Activated CD4-positive, alpha-beta T cell treated with anti-CD3 and anti-CD28 coated beads, Interleukin-2, Interleukin-6, amounts not matched to agents 100 ng/mL and 50 ng/mL, durations not matched to agents 16 hours and 8 hours (primary cell): ENCODE measurements around the gene TRAFD1.

Experiments used
- DNase-seq: peaks from one replicate; pipeline ENCODE4 v3.0.0-alpha.2; 2020

TRAFD1 gene

GRCh38 chr12:112179916-112180315 lies 54.6 kb downstream of the TRAFD1 start:
- no peak for DNase-seq

DNA sequence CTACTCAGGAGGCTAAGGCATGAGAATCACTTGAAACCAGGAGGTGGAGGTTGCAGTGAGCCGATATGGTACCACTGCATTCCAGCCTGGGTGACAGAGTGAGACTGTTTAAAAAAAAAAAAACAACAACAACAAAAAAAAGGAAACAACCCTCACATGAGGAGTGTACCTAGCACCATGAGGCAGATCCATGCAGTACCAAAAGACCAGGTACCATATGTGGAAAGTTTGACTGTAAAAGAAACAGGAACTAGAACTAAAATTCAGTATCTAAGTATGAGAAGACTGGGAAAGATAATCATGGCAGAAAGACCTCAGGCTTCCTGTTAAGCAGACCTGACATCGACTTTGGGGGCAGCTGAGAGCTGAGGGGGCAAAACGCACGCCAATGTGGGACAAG lies 55.1 kb downstream of the TRAFD1 start:
- no peak for DNase-seq

GRCh38 chr12:112182499-112182898 lies 57.1 kb downstream of the TRAFD1 start:
- DNase-seq = no peak

DNA sequence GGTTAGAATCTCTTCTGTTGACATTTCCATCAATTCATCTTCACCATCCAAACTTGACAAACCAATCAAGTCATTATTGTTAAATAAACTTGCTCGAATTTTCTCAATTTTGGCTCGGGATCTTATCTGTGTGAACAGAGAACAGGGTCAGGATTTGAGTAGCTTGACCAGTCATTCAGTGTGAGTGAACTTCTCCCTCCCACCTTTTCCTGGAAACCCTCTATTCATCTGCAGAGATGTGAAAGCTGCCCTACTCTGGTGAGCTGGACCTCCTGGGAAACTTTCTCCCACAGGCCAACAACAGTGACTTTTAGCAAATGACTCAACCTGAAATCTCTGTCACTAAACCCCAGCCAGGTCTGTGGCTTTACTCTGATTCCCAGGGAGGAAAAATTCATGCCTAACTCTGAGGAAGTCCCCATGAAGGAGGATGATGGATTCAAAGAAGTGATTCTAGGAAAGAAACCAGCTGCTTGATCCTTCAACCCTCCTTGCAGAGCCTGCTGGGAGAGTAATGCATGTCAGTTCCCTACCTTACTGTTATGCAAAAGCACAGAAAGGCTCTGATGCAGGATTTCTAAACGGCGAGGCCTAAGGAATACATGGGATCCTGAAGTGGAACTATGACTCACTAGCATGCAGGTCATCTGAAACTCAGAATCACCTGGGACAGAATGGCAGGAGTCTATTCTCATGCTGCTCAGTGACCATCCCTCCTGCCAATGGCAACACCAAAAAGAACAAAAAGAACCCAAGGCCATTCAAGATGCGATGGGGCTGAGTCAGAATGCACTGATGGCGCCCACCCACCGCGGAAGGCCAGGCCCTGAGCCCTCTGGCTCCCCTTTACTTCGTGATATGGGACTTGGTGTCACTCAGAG lies 58.0 kb downstream of the TRAFD1 start:
- peak; percentile 71 for DNase-seq

- DNase-seq = no peak
Observed at GRCh38 chr12:112184056-112184887, 58.9 kb downstream of the TRAFD1 start.

- no peak for DNase-seq
Observed at GRCh38 chr12:112185093-112185923, 59.9 kb downstream of the TRAFD1 start.

DNA sequence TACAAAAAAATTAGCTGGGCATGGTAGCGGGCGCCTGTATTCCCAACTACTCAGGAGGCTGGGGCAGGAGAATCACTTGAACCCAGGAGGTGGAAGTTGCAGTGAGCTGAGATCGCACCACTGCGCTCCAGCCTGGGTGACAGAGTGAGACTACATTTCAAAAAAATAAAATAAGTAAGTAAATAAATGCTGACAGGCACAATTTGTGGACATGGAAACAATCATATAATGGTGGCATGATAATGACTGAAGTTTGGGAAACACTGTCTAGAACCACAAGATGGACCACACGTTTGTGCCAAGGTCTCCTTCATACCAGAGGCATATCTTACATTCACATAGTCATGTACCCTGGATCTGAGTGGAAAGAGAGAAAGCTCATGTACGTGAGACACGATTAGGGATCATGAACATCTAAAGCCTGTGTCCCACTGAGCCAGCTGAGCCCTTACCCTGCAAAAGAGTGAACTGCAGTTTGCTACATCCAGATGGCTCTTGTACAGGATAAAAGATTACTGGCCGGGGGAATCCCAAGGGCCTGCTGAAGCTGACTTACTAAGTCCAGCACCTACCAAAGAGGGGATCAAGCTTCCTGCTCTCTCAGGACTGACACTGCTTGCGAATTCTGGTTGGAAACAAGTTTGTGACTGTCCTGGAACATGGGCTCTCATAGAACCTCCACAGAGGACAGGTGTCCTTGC lies 62.9 kb downstream of the TRAFD1 start:
- DNase-seq = no peak

DNA sequence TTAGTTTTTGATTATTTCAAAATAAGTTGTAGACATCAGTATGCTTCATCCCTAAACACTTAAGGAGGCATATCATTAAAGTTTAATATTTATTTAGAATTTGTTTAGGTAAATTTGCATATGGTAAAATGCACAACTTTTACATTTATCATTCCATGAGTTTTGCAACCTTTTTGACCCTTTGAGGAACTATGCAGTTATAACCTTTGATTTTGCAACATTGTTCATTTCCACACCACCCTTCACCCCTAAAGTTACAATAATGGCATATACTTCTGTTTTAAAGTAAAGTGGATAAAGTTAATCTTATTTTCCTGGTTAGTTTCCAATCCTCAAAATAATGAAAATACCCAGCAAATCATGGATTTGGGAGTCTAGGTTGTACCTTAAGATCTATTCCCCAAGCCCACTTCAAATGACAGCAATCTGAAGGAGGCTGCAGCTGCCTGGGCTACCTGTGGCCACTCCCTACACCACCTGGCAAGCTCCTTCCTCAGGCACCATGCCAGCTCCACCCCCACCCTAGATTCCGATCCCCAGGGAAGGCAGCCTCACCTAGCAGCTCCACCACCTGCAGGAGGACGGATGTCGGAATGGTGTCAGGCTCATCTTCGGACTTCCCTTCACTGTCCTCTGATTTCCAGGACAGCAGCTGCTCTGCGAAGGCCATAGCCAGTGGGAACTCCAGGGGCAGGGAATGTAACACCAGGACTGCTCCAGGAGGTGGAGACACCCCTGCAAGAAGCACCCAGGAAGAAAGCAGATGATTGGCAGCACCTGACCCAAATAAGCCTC lies 65.1 kb downstream of the TRAFD1 start:
- DNase-seq = no peak

GRCh38 chr12:112191201-112191600 lies 65.8 kb downstream of the TRAFD1 start:
- DNase-seq = no peak

DNA sequence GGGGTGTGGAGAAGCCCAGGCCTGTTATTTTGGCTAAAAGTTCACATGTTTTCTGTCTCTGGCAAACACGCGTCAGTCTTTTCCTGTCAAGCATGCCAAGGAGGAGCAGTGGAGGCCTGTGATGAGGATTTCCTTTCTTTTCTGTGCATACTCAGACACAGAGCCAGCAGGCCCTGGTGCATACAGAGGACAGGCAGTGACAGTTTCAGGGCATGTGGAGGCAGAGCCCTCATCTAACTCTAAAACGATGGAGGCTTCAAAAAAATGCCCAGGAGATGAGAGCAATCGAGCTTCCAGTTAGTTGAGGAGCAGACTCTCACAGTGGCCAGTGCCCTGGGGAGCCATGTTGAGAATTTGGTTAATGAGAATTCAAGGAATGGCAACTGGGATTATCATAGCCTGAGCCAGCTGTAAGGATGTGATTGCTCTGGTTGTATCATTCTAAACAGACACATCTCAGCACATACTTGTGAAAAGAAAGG lies 66.5 kb downstream of the TRAFD1 start:
- no peak for DNase-seq

GRCh38 chr12:112192475-112192874 lies 67.1 kb downstream of the TRAFD1 start:
- no peak for DNase-seq

DNA sequence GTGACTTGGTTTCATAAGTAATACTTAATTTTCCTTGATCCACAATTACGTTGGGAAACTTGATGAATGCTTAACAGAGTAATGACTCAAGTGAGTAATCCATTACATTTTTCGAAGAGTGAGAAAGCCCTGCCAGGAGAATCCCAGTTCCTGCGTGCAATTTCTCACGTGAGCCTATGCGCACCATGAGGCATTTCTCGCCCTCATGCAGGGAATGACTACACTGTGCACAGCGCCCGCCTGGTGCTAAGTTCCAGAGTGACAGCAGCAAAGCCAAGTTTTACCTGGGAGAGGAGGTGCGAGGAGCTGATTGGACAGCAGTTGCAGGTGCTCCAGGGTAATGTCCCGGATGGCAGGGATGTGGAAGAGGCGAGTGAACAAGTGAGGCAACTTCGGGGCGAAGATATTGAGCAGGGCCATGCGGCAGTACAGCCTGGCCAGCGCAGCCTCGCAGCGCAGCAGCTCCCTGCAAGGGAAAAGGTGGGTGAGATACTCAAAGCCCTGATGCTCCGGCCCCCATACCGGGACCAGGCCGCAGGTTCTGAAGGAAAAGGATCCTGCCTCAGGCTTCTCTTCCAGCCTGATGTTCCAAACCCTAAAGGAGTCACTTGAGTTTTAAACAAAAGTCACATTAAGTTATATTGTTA lies 69.4 kb downstream of the TRAFD1 start:
- DNase-seq = no peak

GRCh38 chr12:112196196-112196875 lies 71.0 kb downstream of the TRAFD1 start:
- DNase-seq = no peak

- DNase-seq = peak; percentile 64
Observed at GRCh38 chr12:112198120-112198733, 72.9 kb downstream of the TRAFD1 start.

GRCh38 chr12:112199136-112199535 lies 73.8 kb downstream of the TRAFD1 start:
- no peak for DNase-seq
